Stimulated activated CD4-positive, alpha-beta T cell treated with anti-CD3 and anti-CD28 coated beads, Interleukin-12 subunit alpha, Interleukin-12 subunit beta, amount 100 ng/mL, for 48 hours (primary cell): ENCODE results near the gene ZAP70.
A peak's percentile ranks its signal among the peaks of the same experiment; 100 is the strongest.

Experiments
- DNase-seq, 3 donors: peaks; one replicate each; pipeline ENCODE4 v3.0.0-alpha.2; 2020; ENCODE audit warnings: low read depth in 2 of 3, low spot score in 1 of 3

The ZAP70 gene

DNA sequence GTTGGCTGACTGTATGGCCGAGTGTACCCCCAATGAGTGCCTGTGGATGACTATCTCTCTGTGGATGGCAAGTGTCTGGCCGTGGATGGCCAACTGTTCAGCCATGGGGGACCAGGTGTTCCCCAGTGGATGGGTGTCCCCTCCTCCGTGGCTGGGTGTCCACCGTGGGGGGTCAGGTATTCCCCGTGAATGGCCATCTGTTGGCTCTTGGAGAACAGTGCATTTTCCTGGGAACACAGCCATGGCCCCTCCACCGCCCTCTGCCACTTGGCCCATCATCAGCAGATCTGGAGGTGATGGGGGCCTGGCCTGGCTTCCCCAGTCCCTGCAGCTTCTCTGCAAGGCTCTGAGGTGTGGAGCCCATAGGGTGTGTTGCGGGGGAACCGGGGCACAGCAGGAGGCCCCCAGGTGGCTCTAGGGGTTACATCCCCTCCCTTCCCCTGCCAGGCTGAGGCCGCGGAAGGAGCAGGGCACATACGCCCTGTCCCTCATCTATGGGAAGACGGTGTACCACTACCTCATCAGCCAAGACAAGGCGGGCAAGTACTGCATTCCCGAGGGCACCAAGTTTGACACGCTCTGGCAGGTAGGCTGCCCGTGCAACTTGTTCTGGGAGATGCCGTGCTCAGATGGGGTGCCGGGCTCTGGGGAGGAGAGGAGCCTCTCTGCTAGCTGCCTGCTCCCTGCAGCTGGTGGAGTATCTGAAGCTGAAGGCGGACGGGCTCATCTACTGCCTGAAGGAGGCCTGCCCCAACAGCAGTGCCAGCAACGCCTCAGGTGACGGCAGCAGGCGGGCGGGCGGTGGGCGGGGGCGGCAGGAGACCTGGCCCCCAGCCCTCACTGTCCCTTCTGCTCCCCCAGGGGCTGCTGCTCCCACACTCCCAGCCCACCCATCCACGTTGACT is 19.3 kb downstream of the ZAP70 start:
- no peak for DNase-seq

DNA sequence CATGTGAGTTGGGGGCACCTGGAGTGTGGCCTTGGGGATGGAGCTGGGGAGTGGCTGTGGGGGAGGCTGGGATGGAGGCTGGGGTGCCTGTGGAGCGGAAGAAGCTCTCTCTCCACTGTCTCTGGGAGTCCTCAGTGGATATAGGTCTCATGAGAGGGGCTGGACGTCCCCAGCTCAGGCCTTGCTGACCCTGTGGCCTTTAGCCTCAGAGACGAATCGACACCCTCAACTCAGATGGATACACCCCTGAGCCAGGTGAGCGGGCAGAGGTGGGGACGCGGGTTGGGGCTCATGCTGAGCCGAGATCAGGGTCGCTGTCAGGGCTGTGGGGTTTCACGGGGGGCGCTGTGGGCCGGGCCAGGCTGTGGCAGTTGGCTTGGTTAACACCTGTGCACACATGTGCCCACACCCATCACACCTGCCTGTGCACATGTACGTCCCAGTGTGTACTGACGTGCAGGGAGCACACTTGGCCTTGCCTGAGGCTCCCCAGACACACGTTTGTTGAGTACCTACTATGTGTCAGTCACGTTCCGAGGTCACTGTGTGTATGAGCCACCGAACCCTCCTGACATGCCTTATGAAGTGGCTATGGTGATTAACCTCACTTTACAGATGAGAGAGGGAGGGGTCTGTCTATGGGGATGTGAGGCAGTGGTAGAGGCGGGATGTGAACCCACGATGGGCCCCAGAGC is 20.1 kb downstream of the ZAP70 start:
- DNase-seq = no peak

DNA sequence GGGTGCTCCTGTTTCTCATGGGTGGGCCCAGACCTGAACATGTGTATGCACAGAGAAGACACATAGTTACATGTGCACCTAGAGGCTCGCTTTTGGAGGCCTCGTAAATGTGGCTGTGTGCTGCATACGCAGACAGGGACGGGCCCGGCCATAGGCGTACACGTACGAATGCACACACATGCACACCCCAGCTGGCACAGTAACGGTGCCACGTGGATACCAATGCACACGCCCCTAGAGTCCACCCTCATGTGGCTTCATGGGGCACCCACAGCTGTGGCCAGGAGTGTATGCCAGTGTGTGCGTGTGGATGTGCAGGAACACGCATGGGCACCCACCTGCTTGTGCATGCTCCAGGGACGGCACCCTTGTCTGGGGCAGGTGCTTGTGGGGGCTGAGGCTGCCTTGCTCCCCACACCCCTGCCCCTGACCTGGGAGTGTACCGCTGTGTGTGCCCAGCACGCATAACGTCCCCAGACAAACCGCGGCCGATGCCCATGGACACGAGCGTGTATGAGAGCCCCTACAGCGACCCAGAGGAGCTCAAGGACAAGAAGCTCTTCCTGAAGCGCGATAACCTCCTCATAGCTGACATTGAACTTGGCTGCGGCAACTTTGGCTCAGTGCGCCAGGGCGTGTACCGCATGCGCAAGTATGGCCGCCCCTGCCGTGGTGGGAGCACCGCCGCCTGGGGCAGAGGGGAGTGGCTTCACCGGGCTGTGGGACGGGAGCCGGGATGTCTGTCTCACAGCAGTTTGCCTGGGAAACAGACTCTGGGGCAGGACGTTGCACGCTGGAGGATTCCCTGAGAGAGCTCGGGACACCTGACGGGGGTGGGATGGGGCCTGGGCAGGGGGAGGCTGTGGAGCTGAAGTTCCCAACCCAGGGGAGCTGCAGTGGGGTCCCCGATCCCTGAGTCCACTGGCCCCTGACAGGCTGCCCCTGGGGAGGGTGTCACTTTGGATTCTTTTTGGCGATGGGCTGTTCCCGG is 21.0 kb downstream of the ZAP70 start:
- DNase-seq = no peak

DNA sequence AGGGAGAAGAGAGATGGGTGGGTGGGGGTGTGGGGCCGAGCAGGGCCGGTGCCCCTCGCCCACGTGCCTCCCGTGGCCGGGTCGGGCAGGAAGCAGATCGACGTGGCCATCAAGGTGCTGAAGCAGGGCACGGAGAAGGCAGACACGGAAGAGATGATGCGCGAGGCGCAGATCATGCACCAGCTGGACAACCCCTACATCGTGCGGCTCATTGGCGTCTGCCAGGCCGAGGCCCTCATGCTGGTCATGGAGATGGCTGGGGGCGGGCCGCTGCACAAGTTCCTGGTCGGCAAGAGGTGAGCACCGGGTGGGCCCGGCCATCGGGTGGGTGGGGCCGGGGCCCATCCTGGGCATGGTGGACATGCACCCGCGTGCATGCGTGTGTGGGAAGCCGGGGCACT is 21.8 kb downstream of the ZAP70 start:
- DNase-seq = no peak

DNA sequence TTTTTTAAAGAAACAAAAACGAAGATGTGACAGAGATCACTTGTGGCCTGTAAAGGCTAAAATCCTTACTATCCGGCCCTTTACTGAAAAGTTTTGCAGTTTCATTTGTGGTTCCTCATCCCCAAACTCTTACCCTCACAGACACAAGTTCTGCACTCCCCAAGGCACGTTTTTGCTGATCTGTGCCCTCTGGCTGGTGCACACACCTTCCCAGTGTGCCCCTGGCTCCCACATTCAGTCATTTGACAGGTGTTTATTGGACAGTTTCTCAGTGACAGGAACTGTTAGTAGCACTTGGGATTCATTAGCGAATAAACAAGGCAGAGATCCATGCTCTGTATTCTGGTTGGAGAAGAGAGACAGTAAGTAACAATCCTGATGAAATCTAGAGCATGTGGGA is 22.8 kb downstream of the ZAP70 start:
- DNase-seq = no peak

DNA sequence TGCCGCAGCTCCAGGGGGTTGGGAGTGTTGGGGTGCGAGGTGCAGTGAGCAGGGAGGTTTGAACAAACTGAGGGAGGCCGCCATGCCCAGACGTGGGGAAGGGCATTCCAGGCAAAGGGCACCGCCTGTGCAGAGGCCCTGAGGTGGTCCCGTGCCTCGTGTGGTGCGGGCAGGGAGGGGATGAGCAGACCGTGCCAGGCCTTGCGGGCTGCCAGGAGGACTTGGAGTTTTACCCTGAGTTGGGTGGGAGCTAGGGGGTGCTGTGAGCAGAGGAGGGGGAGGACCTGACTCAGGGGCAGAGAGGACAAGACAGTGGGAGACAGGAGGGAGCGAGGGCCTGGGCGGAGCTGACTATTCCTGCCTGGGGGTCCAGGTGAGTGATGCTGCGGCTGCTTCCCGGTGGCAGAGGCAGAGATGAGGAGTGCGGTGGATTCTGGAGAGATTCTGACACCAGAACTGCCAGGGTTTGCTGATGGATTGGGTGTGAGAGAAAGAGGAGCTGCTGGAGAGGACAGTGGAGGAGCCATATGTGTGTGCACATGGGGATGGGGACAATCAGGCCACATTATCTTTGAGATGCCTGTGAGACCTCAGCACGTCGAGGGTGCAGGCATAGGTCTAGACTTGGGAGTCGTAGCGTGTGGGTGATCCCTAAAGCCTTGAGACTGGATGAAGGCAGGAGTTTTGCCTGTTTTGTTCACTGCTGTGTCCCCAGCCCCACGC is 23.4 kb downstream of the ZAP70 start:
- DNase-seq = no peak

DNA sequence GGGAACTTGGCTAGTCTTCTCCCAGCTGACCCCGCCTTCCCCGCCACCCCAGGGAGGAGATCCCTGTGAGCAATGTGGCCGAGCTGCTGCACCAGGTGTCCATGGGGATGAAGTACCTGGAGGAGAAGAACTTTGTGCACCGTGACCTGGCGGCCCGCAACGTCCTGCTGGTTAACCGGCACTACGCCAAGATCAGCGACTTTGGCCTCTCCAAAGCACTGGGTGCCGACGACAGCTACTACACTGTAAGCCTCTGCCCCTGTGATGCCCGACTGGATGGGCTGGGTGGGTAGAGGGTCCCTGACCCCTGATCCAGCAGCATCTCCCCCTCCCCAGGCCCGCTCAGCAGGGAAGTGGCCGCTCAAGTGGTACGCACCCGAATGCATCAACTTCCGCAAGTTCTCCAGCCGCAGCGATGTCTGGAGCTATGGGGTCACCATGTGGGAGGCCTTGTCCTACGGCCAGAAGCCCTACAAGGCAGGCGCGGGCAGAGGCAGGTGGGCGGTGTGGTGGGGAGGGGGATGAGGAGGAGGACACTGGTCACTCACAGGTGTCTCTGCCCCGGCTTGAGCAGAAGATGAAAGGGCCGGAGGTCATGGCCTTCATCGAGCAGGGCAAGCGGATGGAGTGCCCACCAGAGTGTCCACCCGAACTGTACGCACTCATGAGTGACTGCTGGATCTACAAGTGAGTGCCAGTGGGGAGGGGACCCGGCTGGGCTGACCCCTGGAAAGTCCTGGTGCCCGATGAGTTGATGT is 24.2 kb downstream of the ZAP70 start:
- DNase-seq = no peak

DNA sequence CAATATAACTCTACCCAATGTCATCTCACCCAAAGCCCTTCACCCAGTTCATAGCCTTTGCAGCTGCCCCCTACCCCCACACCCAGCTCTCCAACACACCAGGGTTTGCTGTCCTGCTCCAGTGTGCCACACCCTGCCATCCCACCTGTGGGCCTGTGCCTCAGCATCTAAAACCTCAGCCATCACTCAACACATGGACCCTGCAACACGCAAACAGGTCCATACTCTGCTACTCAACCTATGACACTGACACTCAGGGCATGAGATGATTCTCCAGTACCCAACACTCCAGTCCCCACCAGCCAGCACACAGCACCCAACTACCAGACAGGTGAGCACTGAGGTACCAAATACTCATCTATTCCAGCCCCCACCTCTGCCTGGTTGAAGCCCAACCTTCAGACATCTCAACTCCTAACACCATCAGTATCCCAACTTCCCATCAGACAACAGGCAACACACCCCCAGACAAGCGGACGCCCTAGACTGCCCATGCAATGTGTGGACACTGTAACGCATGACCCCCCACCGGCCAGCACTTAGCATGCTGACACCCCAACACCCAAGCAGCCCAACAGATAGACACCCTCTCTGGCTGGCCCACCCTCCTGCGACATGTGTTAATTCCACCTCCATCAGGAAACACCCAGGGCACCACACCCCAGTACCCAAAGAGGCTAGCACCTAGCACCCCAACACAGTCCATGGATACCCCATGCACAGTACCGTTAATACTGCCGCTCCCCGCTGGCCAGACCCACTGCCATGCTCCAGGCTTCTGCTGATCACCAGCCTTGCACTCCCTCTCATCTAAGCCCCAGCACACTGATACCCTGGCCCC is 25.0 kb downstream of the ZAP70 start:
- DNase-seq = no peak

DNA sequence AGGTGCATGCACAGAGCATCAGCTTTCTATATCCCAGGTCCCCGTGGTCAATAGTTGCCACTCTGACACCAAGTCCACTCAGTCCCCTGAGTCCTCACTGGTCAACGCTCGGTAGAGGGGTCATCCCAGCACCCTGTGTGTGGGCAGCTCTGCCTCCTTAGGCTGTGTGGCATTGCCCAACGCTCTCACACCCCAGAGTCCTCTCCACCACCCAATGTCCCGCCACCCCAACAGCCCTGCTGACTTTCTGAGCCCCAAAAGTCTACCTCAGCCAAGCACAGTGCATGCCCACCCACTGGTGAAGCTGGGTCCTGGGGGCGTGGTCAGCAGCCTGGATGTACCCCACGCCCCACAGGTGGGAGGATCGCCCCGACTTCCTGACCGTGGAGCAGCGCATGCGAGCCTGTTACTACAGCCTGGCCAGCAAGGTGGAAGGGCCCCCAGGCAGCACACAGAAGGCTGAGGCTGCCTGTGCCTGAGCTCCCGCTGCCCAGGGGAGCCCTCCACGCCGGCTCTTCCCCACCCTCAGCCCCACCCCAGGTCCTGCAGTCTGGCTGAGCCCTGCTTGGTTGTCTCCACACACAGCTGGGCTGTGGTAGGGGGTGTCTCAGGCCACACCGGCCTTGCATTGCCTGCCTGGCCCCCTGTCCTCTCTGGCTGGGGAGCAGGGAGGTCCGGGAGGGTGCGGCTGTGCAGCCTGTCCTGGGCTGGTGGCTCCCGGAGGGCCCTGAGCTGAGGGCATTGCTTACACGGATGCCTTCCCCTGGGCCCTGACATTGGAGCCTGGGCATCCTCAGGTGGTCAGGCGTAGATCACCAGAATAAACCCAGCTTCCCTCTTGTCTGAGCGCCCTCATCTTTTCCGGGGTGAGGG is 25.9 kb downstream of the ZAP70 start:
- DNase-seq = no peak

DNA sequence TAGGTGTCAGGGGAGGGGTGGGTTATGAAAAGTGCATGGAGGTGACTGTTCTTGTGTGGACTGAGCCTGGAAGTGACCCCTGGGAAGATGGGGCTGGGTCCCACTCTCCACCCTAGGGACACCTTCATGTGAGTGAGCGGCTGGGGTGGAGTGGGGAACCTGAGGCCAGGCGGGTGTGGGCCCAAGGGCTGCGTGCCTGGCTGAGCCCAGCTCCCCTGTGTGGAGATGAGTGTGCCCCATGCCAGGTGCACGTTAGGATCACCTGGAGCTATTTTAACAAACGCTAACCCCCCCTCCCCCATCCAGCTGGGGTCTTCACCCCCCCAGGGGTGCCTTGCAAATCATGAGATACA is 26.5 kb downstream of the ZAP70 start:
- no peak for DNase-seq

DNA sequence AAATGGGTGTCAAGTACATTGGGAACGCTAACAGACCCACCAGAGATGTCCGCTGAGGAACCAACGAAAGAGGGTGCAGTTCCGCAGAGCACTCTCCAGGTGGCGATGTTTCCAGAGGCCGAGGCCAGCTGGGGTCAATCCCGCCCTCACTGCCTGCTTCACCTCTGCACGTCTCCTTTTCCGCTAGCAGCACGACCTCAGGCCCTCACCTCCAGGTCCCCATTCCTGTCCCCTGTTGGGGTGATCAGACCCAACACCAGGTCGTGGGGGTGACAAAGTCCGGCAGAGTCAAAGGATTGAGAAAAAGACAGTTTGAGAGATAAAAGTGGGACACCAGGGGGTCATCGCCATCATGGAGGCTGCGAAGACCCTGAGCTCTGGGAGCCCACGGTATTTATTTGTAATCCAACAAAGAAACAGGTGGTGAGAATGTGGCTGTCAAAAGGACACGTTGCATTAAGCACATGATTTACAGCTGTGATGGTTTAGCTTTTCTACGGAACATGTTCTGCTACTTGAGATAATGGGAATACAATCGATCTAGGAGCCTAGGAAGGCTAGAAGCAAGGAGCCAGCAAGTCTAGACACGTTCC is 27.3 kb downstream of the ZAP70 start:
- DNase-seq = peak in 1 of 3 donors; percentile 52

DNA sequence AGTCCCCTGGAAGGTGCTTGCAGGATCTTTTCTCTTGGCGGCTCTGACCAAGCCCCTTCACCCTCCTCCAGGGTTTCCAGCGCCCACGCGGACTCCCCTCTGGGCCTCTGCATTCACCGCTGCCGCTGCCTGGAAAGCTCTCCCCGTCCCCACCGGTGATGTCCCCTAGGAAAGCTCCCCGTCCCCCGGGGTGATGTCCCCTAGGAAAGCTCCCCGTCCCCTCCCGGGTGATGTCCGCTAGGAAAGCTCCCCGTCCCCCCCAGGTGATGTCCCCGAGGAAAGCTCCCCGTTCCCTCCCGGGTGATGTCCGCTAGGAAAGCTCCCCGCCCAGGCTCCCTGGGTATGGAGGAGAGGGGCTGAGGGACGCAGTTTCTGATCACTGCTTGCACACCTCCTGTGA is 27.9 kb downstream of the ZAP70 start:
- no peak for DNase-seq

DNA sequence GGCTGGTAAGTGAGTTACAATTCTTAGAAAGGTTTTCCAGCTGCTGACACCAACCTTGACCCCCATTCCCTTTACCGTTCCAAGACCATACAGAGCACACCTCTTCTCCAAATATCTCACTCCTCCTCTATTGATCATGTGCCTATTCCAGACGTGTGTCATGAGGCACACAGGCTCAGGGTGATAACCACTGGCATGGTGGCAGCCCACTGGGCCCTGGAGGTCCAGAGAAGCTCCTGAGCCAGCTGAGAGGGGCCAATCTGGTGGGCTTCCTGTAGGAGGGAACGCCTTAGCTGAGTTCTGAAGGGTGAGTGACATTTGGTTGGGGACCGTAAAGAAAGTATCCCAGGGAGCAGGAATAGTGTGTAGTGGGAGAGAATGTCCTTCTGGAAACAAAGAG is 28.3 kb downstream of the ZAP70 start:
- no peak for DNase-seq

DNA sequence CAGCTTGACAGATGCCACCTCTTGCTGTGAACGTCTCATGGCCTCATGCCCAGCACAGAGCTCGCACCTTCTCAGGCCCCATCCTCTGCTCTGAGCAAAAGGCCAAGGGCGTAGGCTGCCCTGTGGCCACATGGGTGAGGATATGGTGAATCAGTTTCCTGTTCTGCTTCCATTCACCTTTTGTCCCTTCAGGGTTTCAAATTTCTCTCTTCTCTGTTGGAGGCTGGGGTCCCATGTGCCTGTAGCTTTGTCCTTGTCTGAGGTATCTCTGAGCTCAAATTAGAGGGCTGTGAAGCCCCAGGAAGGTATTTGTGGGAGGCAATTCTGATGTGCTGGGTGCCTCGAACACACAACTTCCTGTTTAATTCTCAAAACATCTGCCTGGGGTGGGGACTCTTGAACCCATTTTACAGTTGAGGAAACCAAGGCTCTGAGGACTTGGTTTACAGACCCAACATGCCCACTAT is 29.0 kb downstream of the ZAP70 start:
- no peak for DNase-seq

DNA sequence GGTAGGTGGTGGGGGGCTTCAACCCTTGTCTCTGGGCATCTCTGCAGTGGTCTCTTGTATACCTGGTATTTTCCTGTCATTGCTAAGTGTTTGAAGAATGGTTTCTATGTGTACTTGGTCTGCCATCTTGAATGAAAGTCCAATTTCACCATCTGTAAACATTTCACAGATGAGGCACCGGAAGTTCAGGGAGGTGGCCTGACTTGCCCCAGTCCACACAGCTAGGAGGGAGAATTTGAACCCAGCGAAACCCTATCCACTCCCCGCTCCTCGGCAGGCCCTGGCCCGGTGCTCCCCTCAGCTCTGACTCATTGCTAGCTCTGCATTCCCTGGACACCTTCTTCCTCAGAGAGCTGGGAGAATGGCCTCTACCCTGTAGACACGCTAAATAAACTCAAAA is 30.5 kb downstream of the ZAP70 start:
- no peak for DNase-seq

DNA sequence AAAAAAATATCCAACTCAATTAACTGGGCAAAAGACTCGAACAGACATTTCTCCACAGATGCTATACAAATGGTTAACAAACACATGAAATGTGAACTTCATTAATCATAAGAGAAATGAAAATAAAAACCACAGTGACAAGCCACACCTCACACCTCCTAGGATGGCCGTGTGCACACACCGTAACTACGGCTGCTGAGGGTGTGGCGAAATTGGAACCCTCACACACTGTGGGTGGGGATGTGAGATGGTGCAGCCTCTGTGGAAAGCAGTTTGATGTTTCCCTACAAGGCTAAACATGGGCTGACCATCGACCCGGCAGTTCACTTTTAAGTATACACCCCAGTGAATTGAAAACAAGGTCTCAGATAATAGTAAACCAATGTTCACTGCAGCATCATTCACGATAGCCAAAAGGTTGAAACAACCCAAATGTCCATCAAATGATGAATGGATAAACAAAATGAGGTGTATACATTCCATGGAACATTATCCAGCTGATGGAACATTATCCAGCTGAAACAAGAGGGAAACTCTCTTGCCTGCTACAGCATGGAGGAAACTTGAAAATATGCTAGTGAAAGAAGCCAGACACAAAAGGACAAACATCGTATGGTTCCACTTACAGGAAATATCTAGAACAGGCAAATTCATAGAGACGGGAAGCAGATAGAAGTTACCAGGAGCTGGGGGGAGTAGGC is 32.2 kb downstream of the ZAP70 start:
- DNase-seq = peak in 2 of 3 donors; percentile 44

DNA sequence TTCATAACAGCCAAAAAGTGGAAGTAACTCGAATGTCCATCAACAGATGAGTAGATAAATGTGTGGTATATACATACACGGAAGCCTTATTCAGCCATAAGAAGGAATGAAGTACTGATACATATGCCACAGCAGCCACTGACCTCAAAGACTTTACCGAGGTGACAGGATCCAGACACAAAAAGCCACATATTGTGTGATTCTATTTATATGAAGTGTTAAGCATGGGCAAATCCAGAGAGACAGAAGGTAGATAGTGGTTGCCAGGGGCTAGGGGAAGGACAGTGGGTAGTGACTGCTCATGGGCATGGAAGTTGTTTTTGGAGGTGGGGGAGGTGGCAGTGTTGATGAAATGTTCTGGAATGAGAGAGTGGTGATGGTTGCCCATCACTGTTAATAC is 33.9 kb downstream of the ZAP70 start:
- no peak for DNase-seq
